Spinal cord (tissue), 10 donors: Measurements from ENCODE around the gene CRACDL. TPM values are rescaled to one million over a fixed set of nuclear protein-coding genes. Genes with fewer than 3 reads are reported as not detected.

ENCODE experiments used
- DNase-seq, 6 donors: peaks; one replicate each; pipeline versions ENCODE4 v3.0.0 to v3.0.0-alpha.2; 2013 to 2015; ENCODE audit warnings: low spot score in 6 of 6, low read depth in 4 of 6
- H3K27ac ChIP-seq: one replicate; pipeline ENCODE4 v1.5.1; 2013; ENCODE audit warnings: low read depth, low read length, control low read depth
- H3K27me3 ChIP-seq: one replicate; pipeline ENCODE4 v1.6.1; 2013; ENCODE audit warnings: low read length; ENCODE audit not compliant: control insufficient read depth, insufficient read depth
- H3K36me3 ChIP-seq: one replicate; pipeline ENCODE4 v1.6.1; 2013; ENCODE audit warnings: low read length; ENCODE audit not compliant: control insufficient read depth, insufficient read depth
- H3K4me1 ChIP-seq: one replicate; pipeline ENCODE4 v1.6.1; 2013; ENCODE audit warnings: low read length; ENCODE audit not compliant: control insufficient read depth, insufficient read depth
- H3K4me3 ChIP-seq: one replicate; pipeline ENCODE4 v1.5.1; 2013; ENCODE audit warnings: low read depth, low read length, control low read depth
- H3K9me3 ChIP-seq: one replicate; pipeline ENCODE4 v1.6.1; 2013; ENCODE audit warnings: low read length; ENCODE audit not compliant: control insufficient read depth, insufficient read depth
- WGBS: methylation state at CpG from one replicate; pipeline ENCODE4 v1.1.5; 2013; ENCODE audit warnings: missing lambda C conversion rate; ENCODE audit not compliant: insufficient coverage; 5-methylcytosine and 5-hydroxymethylcytosine counted together
- polyA plus RNA-seq, 2 donors: library from polyadenylated mRNA; unstranded; fragments of 120-200 nt; gene quantifications; one replicate each; pipeline ENCODE4 v1.2.1, GENCODE V29; 2013; ENCODE audit not compliant: insufficient read length in 2 of 2
- total RNA-seq, 2 donors: library from RNA; depleted of rRNA in 1 of 2; stranded (reverse); fragments of 120-200 nt in 1 of 2; fragments of >200 nt in 1 of 2; gene quantifications; one replicate each; pipeline versions ENCODE4 v1.2.3 to v1.2.4, GENCODE V29; 2013 to 2014
- donor health status: healthy.

Gene CRACDL
- total and polyA plus RNA-seq, 4 donors = 1.9 to 3.9 (median 2.4) TPM

DNA sequence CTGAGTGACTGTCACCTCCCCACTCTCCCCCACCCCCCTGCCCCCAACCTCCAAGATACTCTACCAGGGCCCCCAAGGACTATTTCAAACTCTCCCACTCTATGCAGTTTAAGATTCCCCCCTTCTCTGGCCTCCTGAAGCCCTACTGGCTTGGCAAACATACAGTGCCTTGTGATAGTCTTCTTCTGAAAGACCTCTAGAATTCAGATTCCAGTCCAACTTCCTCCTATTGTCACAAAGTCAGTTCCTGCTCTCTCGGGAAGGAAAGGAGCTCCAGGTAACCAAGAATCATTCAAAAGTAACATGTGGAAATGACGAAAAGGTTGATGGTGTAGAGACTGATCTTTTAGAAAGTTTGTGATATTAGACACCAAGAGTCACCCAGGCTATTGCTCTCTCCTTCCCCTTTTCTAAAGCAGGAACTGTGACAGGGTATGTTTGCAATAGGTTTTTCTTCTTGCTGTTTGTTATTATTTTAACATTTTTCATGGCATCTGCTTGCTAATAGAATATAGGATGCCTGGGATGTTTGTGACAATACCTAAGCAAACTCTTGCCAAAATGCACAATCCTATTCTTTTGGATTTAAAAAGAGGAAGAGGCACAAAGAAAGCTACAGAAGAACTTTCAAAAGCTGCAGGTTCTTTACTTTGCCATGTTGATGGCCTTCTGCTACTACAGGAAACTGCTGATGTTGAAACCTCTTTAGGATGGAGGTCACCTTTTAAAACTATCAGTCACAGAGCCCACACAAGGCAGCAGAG, 111.6 kb downstream of the CRACDL start:
- H3K36me3 ChIP-seq = peaks cover 3% of the 10 kb centered on the region
- H3K4me3 ChIP-seq = no peak overlapping the region
- H3K9me3 ChIP-seq = no peaks in the 10 kb centered on the region
- peaks cover 17% of the 10 kb centered on the region for H3K4me1 ChIP-seq
- peaks cover 7% of the 10 kb centered on the region for H3K27me3 ChIP-seq
- H3K27ac ChIP-seq = peak overlapping the region; percentile 15
- WGBS = no CpG with 5 or more reads among the region's 2 CpGs
- DNase-seq = no peak

DNA sequence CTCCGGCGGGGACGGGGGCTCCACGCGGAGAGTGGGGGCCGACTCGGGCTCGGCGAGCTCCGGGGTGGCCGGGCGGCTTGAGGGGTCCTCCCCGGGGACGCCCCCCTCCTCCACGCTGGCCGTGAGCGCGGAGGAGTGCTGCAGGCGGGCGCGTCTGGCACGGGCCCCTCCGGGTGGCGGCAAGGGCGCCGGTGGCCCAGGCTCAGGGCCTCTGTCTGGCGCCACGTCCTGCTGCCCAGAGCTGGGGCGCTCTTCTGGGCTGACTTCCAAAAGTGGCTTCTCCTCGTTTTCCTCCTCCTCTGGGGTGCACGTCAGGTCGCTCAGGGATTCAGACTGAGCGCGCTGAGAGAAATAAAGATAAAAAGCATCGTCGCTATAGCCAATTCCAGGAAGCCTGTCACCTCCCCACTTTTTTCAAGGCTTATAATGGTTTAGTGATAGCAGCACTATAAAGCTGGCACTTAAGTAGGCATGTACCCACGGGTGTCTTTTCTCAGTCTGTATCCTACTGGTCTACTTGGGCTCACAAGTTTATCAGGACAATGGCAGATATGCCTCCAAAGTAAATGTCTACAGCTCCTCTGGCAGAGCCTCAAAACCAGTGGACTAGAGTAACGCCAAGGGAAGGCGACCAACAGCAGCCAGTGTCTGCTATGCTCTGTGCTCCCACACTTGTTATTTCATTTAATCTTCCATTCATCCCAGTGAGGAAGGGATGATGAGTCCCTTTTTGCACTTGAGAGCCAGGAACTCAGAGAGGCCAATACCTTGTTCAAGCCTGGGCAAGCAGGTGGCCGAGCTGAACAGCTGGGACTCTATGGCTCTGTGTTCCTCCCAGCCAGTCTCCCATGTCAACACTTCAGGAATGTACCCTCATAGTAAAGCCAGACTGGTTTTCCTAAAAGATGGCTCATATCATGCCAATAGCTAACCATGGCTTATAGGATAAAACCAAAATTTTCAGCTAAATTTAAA, 112.5 kb downstream of the CRACDL start:
- H3K27me3 ChIP-seq = peaks cover 7% of the 10 kb centered on the region
- H3K9me3 ChIP-seq = no peaks in the 10 kb centered on the region
- DNase-seq = peak in 2 of 6 donors; percentile 44 to 48
- WGBS = 3% methylated on average over 30 of the region's 40 CpGs
- peaks cover 3% of the 10 kb centered on the region for H3K36me3 ChIP-seq
- peak overlapping the region; percentile 47 for H3K27ac ChIP-seq
- peaks cover 17% of the 10 kb centered on the region for H3K4me1 ChIP-seq
- peak overlapping the region; percentile 37 for H3K4me3 ChIP-seq

DNA sequence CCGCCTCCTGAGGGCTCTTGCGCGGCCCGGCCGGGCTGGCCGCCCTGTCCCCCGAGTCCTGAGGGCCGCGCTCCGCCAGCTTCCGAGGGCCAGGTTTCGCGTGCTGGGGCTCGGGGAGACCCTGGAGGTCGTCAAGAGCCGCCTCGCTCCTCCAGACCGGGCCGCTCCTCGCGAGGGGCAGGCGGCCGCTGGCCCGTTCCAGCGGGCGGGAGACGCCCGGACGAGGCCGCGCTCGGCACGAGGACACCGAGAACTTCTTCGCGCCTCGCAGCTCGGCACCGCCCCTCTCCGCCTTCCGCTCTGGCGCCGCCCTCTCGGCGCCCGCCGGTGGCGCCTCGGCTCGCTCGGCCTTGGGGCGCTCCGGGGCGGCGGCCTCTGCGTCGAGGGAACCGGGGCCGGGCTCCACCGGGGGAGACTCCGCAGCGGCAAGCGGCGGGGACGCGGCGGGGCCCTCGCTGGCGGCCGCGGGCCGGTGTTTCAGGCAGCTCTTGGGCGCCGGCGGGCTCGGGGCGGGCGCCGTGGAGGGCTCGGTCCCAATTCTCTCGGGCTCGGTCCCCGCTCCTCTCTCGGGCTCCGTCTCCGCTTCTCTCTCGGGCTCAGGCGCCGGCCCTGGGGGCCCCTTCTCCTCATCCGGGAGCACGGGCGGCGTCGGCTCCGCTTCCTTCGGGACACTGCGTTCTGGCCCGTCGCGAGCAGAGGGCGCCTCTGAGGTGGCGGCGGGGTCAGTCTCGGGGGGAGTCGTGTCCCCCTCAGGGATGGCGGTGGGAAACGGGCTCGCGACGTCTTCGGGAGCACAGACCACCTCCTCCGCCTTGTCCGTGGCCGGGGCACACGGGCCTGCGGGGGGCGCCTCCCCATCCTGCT, 113.5 kb downstream of the CRACDL start:
- peaks cover 7% of the 10 kb centered on the region for H3K27me3 ChIP-seq
- H3K4me3 ChIP-seq = peak overlapping the region; percentile 37
- WGBS = 8% methylated on average over 117 of the region's 117 CpGs
- peak overlapping the region; percentile 40 for H3K27ac ChIP-seq
- H3K4me1 ChIP-seq = peaks cover 17% of the 10 kb centered on the region
- no peaks in the 10 kb centered on the region for H3K9me3 ChIP-seq
- peaks cover 3% of the 10 kb centered on the region for H3K36me3 ChIP-seq
- DNase-seq = peak in 2 of 6 donors; percentile 59 to 70

DNA sequence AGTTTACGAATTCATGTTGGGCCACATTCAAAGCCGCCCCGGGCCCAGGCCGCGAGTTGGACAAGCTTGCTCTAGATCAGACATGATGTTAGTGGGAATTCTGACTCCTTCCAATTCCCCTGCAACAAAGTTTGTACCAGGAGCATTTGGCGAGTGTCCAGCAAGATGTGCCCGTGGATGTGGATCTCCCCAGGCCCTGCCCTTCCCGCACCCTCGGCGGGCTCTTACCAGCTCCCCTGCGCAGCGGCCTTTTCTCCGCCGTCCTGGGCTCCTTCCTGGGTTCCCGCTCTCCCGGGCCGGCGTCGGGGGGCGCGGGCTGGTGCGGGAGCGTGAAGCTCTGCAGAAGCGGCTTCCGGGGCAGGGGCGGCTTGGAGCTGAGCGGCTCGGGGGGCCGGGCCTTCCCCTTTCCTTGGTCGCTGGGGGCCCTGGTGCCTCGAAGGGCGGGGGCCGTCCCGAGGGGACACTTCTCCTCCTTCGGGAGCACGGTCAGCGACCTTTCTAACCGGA, 114.3 kb downstream of the CRACDL start:
- DNase-seq = peak in 1 of 6 donors; percentile 0
- peaks cover 17% of the 10 kb centered on the region for H3K4me1 ChIP-seq
- H3K4me3 ChIP-seq = no peak overlapping the region
- 89% methylated on average over 34 of the region's 38 CpGs for WGBS
- peaks cover 7% of the 10 kb centered on the region for H3K27me3 ChIP-seq
- H3K27ac ChIP-seq = no peak overlapping the region
- peaks cover 3% of the 10 kb centered on the region for H3K36me3 ChIP-seq
- no peaks in the 10 kb centered on the region for H3K9me3 ChIP-seq

DNA sequence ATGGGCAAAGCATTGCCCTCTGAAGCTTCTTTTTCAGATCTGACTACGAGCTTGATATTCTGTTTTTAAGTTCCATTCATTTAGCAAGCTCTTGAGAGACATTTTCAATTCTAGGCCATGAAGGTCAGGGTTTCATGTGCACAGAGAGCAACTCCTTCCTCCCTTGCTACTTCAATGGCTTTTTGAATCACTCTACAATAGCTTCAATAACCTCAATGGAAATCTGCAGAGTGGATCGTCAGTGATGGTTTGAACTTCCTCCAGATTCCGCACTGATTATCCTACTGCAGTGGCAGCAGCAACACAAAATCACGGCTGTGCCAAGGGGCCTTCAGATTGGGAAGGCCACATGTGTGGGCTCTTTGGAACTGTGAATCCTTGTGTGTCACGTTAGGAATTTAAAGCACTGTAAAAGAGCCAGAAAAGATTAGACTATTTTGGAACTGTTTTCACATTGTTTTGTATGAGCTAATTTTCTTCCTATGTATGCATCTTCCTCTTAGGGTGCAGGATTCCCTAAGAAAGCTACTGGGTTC, 116.7 kb downstream of the CRACDL start:
- no peak overlapping the region for H3K27ac ChIP-seq
- peaks cover 3% of the 10 kb centered on the region for H3K36me3 ChIP-seq
- WGBS = 41% methylated on average over 3 of the region's 5 CpGs
- peaks cover 13% of the 10 kb centered on the region for H3K4me1 ChIP-seq
- H3K4me3 ChIP-seq = no peak overlapping the region
- peaks cover 7% of the 10 kb centered on the region for H3K27me3 ChIP-seq
- H3K9me3 ChIP-seq = no peaks in the 10 kb centered on the region
- peak in 2 of 6 donors; percentile 38 to 63 for DNase-seq

DNA sequence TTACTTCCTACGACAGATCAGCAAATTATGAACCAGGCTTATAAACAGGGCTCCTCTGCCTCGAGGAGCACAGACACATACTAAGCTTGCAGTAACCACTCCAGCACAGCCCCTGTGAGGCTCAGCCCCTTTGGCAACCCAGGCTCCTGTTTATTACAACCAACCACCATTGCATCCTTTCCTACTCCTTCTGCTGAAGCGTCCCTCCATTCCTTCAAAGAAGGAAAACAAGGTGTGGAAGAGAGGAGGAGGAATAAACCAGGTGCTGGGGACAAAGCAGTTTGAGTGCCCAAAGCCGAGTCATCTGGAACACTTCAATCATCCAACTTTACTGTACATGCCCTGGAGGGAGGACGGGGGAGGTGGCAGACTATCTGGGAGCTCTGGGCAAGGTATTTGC, 117.9 kb downstream of the CRACDL start:
- no peak overlapping the region for H3K27ac ChIP-seq
- no peaks in the 10 kb centered on the region for H3K9me3 ChIP-seq
- 40% methylated on average over 2 of the region's 5 CpGs for WGBS
- no peak overlapping the region for H3K4me3 ChIP-seq
- H3K27me3 ChIP-seq = peaks cover 7% of the 10 kb centered on the region
- H3K36me3 ChIP-seq = peaks cover 3% of the 10 kb centered on the region
- no peak for DNase-seq
- H3K4me1 ChIP-seq = peaks cover 5% of the 10 kb centered on the region

DNA sequence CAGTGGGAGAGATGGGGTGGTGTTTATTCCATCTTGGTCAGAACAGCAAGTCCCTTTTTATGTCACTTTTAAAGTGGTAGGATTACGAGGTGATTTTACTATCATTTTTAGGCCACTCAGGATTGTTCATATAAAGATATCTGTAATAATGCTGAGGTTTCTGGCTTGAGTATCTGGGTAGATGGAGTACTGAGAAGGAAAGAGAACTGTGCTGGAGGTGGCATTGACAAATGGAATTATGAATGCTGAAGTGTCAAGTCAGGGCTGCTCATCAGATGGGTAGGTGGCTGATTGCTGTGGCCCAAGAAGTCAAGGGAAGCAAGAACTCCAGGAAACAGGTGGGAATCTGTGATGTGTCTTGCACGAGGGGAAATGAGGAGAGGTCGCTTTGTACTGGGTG, 119.7 kb downstream of the CRACDL start:
- no peak for DNase-seq
- 86% methylated on average over 2 of the region's 3 CpGs for WGBS
- Histone ChIP-seq H3K9me3 (no peaks in the 10 kb centered on the region), H3K4me3 (no peak overlapping the region), H3K27ac (no peak overlapping the region), H3K4me1 (no peaks in the 10 kb centered on the region), H3K36me3 (no peaks in the 10 kb centered on the region), H3K27me3 (no peaks in the 10 kb centered on the region)

DNA sequence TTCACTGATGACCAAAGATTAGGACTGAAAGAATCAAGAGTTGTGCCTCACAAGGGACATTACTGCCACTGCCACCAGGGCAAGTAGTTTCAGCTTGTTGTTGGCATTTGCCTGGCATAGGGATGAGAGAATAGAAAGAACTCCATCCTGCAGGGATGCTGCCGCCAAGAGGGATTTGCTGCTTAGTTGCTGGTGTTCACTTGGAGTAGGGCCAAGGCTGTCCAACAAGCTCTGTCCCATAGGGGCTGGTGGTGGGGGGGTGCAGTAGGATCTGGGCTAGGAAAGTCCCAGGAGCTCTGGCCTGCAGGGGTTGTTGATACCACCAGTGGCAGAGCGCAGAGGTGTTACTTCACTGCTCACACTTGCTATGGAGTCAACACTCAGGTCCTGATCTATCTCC, 120.2 kb downstream of the CRACDL start:
- no peaks in the 10 kb centered on the region for H3K27me3 ChIP-seq
- no peak for DNase-seq
- no peak overlapping the region for H3K4me3 ChIP-seq
- WGBS = 83% methylated on average over 2 of the region's 2 CpGs
- no peaks in the 10 kb centered on the region for H3K9me3 ChIP-seq
- no peak overlapping the region for H3K27ac ChIP-seq
- no peaks in the 10 kb centered on the region for H3K4me1 ChIP-seq
- no peaks in the 10 kb centered on the region for H3K36me3 ChIP-seq

DNA sequence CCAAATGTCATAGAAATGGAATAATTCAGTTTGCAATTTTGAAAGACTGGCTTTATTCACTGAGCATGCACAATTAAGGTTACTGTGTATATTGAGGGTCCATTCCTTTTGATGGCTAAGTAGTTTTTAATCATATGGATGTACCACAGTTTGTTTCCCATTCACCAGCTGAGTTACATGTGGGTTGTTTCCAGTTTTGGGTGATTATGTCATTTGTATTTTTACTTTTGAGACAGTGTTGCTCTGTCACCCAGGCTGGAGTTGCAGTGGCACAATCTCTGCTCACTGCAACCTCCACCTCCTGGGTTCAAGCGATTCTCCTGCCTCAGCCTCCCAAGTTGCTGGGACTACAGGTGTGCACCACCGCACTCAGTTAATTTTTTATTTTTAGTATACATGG, 124.3 kb downstream of the CRACDL start:
- Histone ChIP-seq H3K36me3 (no peaks in the 10 kb centered on the region), H3K27ac (no peak overlapping the region), H3K4me1 (peaks cover 17% of the 10 kb centered on the region), H3K9me3 (no peaks in the 10 kb centered on the region), H3K4me3 (no peak overlapping the region), H3K27me3 (peaks cover 2% of the 10 kb centered on the region)
- no peak for DNase-seq
- WGBS = 86% methylated on average over 1 of the region's 2 CpGs
